Astrocyte (in vitro differentiated cells and primary cell): ENCODE data around the gene HNRNPA2B1.

Experiments used
- EZH2 ChIP-seq: IDR thresholded peaks from 2 replicates; pipeline ENCODE4 v1.6.1; 2012; ENCODE audit warnings: mild to moderate bottlenecking, low read length, inconsistent platforms; ENCODE audit not compliant: insufficient read depth
- TF ChIP-seq, protein P1 (sequence below): IDR thresholded peaks from 2 replicates; pipeline ENCODE4 v1.5.1; 2011; ENCODE audit warnings: low read depth, mild to moderate bottlenecking, inconsistent platforms, low read length, moderate library complexity; ENCODE audit not compliant: insufficient read depth

DNA sequence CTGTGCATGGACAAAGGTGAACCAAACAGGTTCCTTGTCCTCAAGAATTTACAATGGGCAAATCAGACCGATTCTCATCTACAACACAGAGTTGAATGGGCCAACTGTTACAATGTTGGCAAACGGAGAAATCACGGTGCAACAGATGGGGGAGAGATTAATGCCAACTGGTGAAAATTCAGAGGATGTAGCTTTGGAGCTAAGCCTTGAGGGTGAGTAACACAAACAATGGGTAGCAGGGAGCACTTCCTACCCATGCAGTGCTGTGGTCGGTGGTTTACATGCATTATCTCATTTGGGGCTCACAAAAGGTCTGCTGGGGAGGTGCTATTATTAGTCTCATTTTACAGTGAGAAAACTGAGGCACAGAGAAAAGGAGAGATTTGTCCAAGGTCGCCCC is 49.5 kb downstream of the HNRNPA2B1 start:
- TF ChIP-seq, protein P1, sequence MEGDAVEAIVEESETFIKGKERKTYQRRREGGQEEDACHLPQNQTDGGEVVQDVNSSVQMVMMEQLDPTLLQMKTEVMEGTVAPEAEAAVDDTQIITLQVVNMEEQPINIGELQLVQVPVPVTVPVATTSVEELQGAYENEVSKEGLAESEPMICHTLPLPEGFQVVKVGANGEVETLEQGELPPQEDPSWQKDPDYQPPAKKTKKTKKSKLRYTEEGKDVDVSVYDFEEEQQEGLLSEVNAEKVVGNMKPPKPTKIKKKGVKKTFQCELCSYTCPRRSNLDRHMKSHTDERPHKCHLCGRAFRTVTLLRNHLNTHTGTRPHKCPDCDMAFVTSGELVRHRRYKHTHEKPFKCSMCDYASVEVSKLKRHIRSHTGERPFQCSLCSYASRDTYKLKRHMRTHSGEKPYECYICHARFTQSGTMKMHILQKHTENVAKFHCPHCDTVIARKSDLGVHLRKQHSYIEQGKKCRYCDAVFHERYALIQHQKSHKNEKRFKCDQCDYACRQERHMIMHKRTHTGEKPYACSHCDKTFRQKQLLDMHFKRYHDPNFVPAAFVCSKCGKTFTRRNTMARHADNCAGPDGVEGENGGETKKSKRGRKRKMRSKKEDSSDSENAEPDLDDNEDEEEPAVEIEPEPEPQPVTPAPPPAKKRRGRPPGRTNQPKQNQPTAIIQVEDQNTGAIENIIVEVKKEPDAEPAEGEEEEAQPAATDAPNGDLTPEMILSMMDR: no peak
- no peak for TF ChIP-seq EZH2
